ENCODE results near the gene IL22. TPM values are rescaled to one million over a fixed set of nuclear protein-coding genes. Genes with fewer than 3 reads are reported as not detected.

IL22 gene
- total and polyA plus RNA-seq, 4 donors = not detected

DNA sequence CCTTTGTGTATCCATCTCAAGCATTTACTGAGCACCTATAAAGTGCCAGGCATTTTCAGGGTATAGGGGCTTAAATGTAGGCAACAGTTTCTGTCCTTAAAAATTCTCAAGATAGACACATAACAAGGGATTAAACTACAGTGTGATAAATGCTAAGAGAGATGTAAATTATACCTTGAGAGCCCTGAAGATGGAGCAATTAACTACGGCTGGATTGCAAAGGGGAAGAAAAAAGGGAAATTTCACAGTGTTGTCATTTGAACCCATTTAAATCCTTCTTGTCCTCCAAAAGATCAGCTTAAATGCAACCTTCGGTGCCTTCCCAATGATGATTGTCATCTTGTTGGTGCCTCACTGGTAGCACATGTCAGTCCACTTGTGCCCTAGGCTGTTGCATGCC, 16.3 kb downstream of the IL22 start:
- Histone ChIP-seq H3K4me1 (ENCODE audit: control insufficient read depth in 4 of 4, insufficient read depth in 4 of 4, low read length in 3 of 4) (peaks cover 0 to 16% (median 2%) of the 10 kb centered on the region in 4 donors), H3K27me3 (ENCODE audit: control insufficient read depth in 4 of 4, insufficient read depth in 4 of 4, low read length in 3 of 4) (no peaks in the 10 kb centered on the region), H3K4me3 (ENCODE audit: low read depth in 1 of 3, low read length in 3 of 3) (peak overlapping the region; percentile 47 to 70 (median 52)), H3K27ac (ENCODE audit: low read depth in 1 of 2, low read length in 2 of 2) (peak overlapping the region; percentile 54 to 75), H3K9me3 (ENCODE audit: control insufficient read depth in 4 of 4, low read length in 3 of 4) (no peaks in the 10 kb centered on the region), H3K9ac (ENCODE audit: low read depth in 1 of 2, low read length in 2 of 2) (peak overlapping the region; percentile 69 to 71), H3K36me3 (ENCODE audit: control insufficient read depth in 4 of 4, insufficient read depth in 3 of 4, low read depth in 1 of 4, low read length in 3 of 4) (no peaks in the 10 kb centered on the region)
- TF ChIP-seq RAD21 (IDR thresholded peaks at IDR 0.05) = peak; percentile 13 to 56
- TF ChIP-seq RXRA (IDR thresholded peaks at IDR 0.05) = no peak
- WGBS = 76% methylated on average over 2 of the region's 2 CpGs
- no peak for DNase-seq (ENCODE audit: low spot score)

DNA sequence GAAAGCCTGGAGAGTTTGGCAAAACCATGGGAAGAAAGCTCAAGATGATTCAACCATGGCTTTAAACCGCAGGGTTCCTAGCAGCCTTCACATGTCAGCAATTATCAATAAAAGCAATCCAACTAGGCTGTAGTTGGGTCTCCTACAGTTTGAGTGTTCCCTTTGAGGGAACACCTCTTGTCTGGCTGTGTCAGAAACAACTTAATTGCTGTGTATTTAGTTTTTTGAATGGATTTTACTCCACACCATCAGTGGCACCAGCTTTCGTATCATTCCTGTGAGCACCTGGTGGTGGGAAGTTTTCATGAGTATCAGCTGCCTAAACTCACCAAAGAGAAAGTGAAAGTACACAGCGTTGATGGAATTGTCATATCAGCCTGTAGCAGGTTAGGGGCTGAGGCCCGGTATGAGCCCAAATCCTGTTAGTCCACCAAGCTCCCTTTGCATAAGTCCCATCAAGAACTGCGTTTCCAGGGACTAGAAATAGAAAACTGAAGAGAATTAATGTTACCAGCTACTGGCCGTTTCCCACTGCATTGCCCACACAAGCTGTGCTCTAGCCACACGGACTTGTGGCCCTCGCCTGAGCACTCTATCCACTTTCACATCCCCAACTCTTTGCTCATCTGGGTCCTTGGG, 16.9 kb downstream of the IL22 start:
- DNase-seq (ENCODE audit: low spot score) = no peak
- peak; percentile 17 for TF ChIP-seq SP1 (IDR thresholded peaks at IDR 0.05)
- TF ChIP-seq, protein P1, sequence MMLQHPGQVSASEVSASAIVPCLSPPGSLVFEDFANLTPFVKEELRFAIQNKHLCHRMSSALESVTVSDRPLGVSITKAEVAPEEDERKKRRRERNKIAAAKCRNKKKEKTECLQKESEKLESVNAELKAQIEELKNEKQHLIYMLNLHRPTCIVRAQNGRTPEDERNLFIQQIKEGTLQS (IDR thresholded peaks at IDR 0.05) = no peak
- TF ChIP-seq, protein P2, sequence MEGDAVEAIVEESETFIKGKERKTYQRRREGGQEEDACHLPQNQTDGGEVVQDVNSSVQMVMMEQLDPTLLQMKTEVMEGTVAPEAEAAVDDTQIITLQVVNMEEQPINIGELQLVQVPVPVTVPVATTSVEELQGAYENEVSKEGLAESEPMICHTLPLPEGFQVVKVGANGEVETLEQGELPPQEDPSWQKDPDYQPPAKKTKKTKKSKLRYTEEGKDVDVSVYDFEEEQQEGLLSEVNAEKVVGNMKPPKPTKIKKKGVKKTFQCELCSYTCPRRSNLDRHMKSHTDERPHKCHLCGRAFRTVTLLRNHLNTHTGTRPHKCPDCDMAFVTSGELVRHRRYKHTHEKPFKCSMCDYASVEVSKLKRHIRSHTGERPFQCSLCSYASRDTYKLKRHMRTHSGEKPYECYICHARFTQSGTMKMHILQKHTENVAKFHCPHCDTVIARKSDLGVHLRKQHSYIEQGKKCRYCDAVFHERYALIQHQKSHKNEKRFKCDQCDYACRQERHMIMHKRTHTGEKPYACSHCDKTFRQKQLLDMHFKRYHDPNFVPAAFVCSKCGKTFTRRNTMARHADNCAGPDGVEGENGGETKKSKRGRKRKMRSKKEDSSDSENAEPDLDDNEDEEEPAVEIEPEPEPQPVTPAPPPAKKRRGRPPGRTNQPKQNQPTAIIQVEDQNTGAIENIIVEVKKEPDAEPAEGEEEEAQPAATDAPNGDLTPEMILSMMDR (IDR thresholded peaks at IDR 0.05; ENCODE audit: low read depth, low read length, missing input control) = peak; percentile 21
- H3K4me3 ChIP-seq (ENCODE audit: low read depth in 1 of 3, low read length in 3 of 3) = peak overlapping the region; percentile 47 to 70 (median 52)
- peaks cover 0 to 16% (median 2%) of the 10 kb centered on the region in 4 donors for H3K4me1 ChIP-seq (ENCODE audit: control insufficient read depth in 4 of 4, insufficient read depth in 4 of 4, low read length in 3 of 4)
- WGBS = 31% methylated on average over 8 of the region's 8 CpGs
- H3K9ac ChIP-seq (ENCODE audit: low read depth in 1 of 2, low read length in 2 of 2) = peak overlapping the region; percentile 69 to 71
- H3K27me3 ChIP-seq (ENCODE audit: control insufficient read depth in 4 of 4, insufficient read depth in 4 of 4, low read length in 3 of 4) = no peaks in the 10 kb centered on the region
- no peaks in the 10 kb centered on the region for H3K36me3 ChIP-seq (ENCODE audit: control insufficient read depth in 4 of 4, insufficient read depth in 3 of 4, low read depth in 1 of 4, low read length in 3 of 4)
- H3K27ac ChIP-seq (ENCODE audit: low read depth in 1 of 2, low read length in 2 of 2) = peak overlapping the region; percentile 54 to 75
- H3K9me3 ChIP-seq (ENCODE audit: control insufficient read depth in 4 of 4, low read length in 3 of 4) = no peaks in the 10 kb centered on the region

DNA sequence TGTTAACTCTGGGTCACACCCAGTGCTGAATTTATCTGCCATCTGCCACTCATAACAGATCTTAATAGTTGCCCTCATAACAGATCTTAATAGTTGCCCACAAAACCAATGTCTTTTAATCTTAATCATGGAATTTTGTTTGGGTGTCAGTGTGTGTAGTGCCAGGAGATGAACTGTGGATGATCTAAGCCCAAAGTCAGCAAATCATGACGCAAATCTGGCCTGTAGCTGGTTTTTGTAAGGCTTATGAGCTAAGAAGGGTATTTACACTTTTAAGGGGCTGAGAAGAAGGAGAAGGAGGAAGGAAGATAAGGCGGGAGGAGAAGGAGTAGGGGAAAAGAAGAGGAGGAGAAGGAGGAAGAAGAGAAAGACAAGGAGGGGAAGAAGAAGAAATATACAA, 17.8 kb downstream of the IL22 start:
- H3K27me3 ChIP-seq (ENCODE audit: control insufficient read depth in 4 of 4, insufficient read depth in 4 of 4, low read length in 3 of 4) = no peaks in the 10 kb centered on the region

DNA sequence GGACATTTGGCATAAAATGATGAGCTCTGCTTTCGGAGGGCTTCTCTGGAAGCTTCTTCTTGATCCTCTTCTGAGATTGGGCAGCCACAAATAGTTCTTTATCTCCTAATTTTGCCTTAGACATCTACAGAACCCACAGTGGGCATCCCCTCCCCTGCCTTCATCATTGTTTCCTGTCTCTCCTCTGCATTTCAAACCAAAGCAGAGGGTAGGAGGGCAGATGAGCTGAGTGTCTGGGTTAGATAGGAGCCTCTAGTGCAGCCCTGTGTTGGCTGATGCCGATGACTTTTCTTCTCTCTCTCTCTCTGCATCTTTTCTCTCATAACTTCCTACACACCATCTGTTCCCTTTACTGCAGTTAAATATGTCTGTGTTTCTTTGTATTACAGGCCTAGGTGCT, 19.3 kb downstream of the IL22 start:
- Histone ChIP-seq H3K27me3 (ENCODE audit: control insufficient read depth in 4 of 4, insufficient read depth in 4 of 4, low read length in 3 of 4) (no peaks in the 10 kb centered on the region), H3K9me3 (ENCODE audit: control insufficient read depth in 4 of 4, low read length in 3 of 4) (no peaks in the 10 kb centered on the region), H3K36me3 (ENCODE audit: control insufficient read depth in 4 of 4, insufficient read depth in 3 of 4, low read depth in 1 of 4, low read length in 3 of 4) (no peaks in the 10 kb centered on the region), H3K27ac (ENCODE audit: low read depth in 1 of 2, low read length in 2 of 2) (no peak overlapping the region), H3K4me3 (ENCODE audit: low read depth in 1 of 3, low read length in 3 of 3) (no peak overlapping the region), H3K9ac (ENCODE audit: low read depth in 1 of 2, low read length in 2 of 2) (no peak overlapping the region), H3K4me1 (ENCODE audit: control insufficient read depth in 4 of 4, insufficient read depth in 4 of 4, low read length in 3 of 4) (peaks cover 0 to 13% (median 2%) of the 10 kb centered on the region in 4 donors)
- 93% methylated on average over 2 of the region's 2 CpGs for WGBS
- no peak for DNase-seq (ENCODE audit: low spot score)
- TF ChIP-seq HNF4G (IDR thresholded peaks at IDR 0.05) (no peak), JUND (IDR thresholded peaks at IDR 0.05) (no peak), TAF1 (conservative IDR thresholded peaks at IDR 0.05) (no peak), FOXA1 (IDR thresholded peaks at IDR 0.05) (no peak), NR2F2 (IDR thresholded peaks at IDR 0.05) (no peak), FOXA2 (IDR thresholded peaks at IDR 0.05) (no peak), RXRA (IDR thresholded peaks at IDR 0.05) (no peak), YY1 (IDR thresholded peaks at IDR 0.05) (no peak), SP1 (IDR thresholded peaks at IDR 0.05) (no peak)
- TF ChIP-seq, protein P3, sequence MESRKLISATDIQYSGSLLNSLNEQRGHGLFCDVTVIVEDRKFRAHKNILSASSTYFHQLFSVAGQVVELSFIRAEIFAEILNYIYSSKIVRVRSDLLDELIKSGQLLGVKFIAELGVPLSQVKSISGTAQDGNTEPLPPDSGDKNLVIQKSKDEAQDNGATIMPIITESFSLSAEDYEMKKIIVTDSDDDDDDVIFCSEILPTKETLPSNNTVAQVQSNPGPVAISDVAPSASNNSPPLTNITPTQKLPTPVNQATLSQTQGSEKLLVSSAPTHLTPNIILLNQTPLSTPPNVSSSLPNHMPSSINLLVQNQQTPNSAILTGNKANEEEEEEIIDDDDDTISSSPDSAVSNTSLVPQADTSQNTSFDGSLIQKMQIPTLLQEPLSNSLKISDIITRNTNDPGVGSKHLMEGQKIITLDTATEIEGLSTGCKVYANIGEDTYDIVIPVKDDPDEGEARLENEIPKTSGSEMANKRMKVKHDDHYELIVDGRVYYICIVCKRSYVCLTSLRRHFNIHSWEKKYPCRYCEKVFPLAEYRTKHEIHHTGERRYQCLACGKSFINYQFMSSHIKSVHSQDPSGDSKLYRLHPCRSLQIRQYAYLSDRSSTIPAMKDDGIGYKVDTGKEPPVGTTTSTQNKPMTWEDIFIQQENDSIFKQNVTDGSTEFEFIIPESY (IDR thresholded peaks at IDR 0.05) = no peak
- TF ChIP-seq, protein P4, sequence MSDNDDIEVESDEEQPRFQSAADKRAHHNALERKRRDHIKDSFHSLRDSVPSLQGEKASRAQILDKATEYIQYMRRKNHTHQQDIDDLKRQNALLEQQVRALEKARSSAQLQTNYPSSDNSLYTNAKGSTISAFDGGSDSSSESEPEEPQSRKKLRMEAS (IDR thresholded peaks at IDR 0.05) = no peak

More for the DNA sequence above, 17.8 kb downstream of the IL22 start:
- Histone ChIP-seq H3K4me3 (ENCODE audit: low read depth in 1 of 3, low read length in 3 of 3) (no peak overlapping the region), H3K36me3 (ENCODE audit: control insufficient read depth in 4 of 4, insufficient read depth in 3 of 4, low read depth in 1 of 4, low read length in 3 of 4) (no peaks in the 10 kb centered on the region), H3K4me1 (ENCODE audit: control insufficient read depth in 4 of 4, insufficient read depth in 4 of 4, low read length in 3 of 4) (peaks cover 0 to 13% (median 2%) of the 10 kb centered on the region in 4 donors), H3K9ac (ENCODE audit: low read depth in 1 of 2, low read length in 2 of 2) (no peak overlapping the region), H3K27ac (ENCODE audit: low read depth in 1 of 2, low read length in 2 of 2) (no peak overlapping the region), H3K9me3 (ENCODE audit: control insufficient read depth in 4 of 4, low read length in 3 of 4) (no peaks in the 10 kb centered on the region)
- DNase-seq (ENCODE audit: low spot score) = no peak
- WGBS = 91% methylated on average over 2 of the region's 2 CpGs
- TF ChIP-seq, protein P3 (IDR thresholded peaks at IDR 0.05) = no peak
